Right lobe of liver (tissue), 6 donors: Measurements from ENCODE around the gene MSN. TPM values are rescaled to one million over a fixed set of nuclear protein-coding genes. Genes with fewer than 3 reads are reported as not detected.

Experiments
- ATAC-seq, 4 donors: fragments of 200-7000 bp; cut with Tn5 transposase; one replicate each; pipeline ENCODE4 v1.9.1; 2020; ENCODE audit warnings: mild to moderate bottlenecking in 4 of 4, moderate library complexity in 4 of 4
- DNase-seq, 3 donors: peaks; one replicate each; pipeline ENCODE4 v3.0.0-alpha.2; 2020
- H3K27ac ChIP-seq, 3 donors: fragments of 200-600 bp; one replicate each; pipeline ENCODE4 v1.8.0; 2022
- H3K27me3 ChIP-seq, 2 donors: fragments of 200-600 bp; one replicate each; pipeline ENCODE4 v1.8.0; 2022
- H3K36me3 ChIP-seq, 4 donors: fragments of 200-600 bp; sonication (generic) in 1 of 4; one replicate each; pipeline versions ENCODE4 v1.5.1 to v1.8.0; 2017 to 2022; ENCODE audit warnings: control low read depth in 1 of 4
- H3K4me1 ChIP-seq, 4 donors: fragments of 200-600 bp; sonication (generic) in 1 of 4; one replicate each; pipeline versions ENCODE4 v1.5.1 to v1.8.0; 2017 to 2022; ENCODE audit warnings: control low read depth in 1 of 4
- H3K4me3 ChIP-seq, 3 donors: fragments of 200-600 bp; one replicate each; pipeline ENCODE4 v1.8.0; 2022
- H3K9me3 ChIP-seq, 4 donors: fragments of 200-600 bp; sonication (generic) in 1 of 4; one replicate each; pipeline versions ENCODE4 v1.5.1 to v1.8.0; 2017 to 2022; ENCODE audit warnings: control low read depth in 1 of 4
- CTCF ChIP-seq, 4 donors: fragments of 200-600 bp in 3 of 4; fragments of 450-650 bp in 1 of 4; IDR thresholded peaks; one replicate each; pipeline versions ENCODE4 v1.5.1 to v1.8.0; 2016 to 2022; ENCODE audit warnings: antibody characterized with exemption in 4 of 4, mild to moderate bottlenecking in 2 of 4
- POLR2A ChIP-seq: fragments of 450-650 bp; IDR thresholded peaks from one replicate; pipeline ENCODE4 v1.6.1; 2017; ENCODE audit warnings: antibody characterized with exemption, mild to moderate bottlenecking
- WGBS: methylation state at CpG from one replicate; pipeline ENCODE4 v1.1.6; 2018; ENCODE audit warnings: low coverage, low lambda C conversion rate; ENCODE audit not compliant: insufficient coverage; ENCODE audit errors: missing lambda C conversion rate; 5-methylcytosine and 5-hydroxymethylcytosine counted together
- intact Hi-C, 2 donors: fragments of 100-400 bp; cut with DNase I; formaldehyde crosslinking; loops; one replicate each; pipeline versions ENCODE4 v1.11.2 to v1.14.1; 2022
- total RNA-seq, 6 experiments: library from RNA; depleted of rRNA in 2 of 6; stranded (reverse); fragments of >200 nt in 2 of 6; fragmentation: NEBNext Ultra II Directional in 3 of 6; extraction: Animal tissue kit (Norgen Biotek cat#: 25700) in 3 of 6; gene quantifications; one replicate each; pipeline versions ENCODE4 v1.1.0 to v1.2.4, GENCODE V29; 2016 to 2023
- donor health status: DM: no; HTN: yes; CAD: no.
- donor health status: DM: no; HTN: no; CAD: no.
- donor health status: DM: no; HTN: no; CAD: no.
- donor health status: DM: no; HTN: yes; CAD: no.
- donor health status: DM: no; HTN: yes; CAD: no.

MSN gene
- total RNA-seq, 6 experiments from 2014 or later = 63.6 to 150 (median 104) TPM

- Histone ChIP-seq H3K4me3 (no peak overlapping the region), H3K36me3 (peaks cover 0 to 1% (median 0%) of the 10 kb centered on the region in 4 donors), H3K27me3 (no peaks in the 10 kb centered on the region), H3K9me3 (no peaks in the 10 kb centered on the region), H3K27ac (no peak overlapping the region), H3K4me1 (no peaks in the 10 kb centered on the region)
- intact Hi-C loops = no loop called here
- TF ChIP-seq POLR2A (no peak), CTCF (IDR thresholded peaks at IDR 0.05) (no peak)
- 50% methylated on average over 6 of the region's 6 CpGs for WGBS
- DNase-seq = no peak
- no peak for ATAC-seq
Measured at GRCh38 chrX:65745427-65745826, 78.0 kb downstream of the MSN start.

GRCh38 chrX:65745992-65746391, 78.5 kb downstream of the MSN start:
- no peak overlapping the region for H3K27ac ChIP-seq
- DNase-seq (no peak), ATAC-seq (no peak)
- no peaks in the 10 kb centered on the region for H3K27me3 ChIP-seq
- no peaks in the 10 kb centered on the region for H3K36me3 ChIP-seq
- no peaks in the 10 kb centered on the region for H3K9me3 ChIP-seq
- intact Hi-C loops = no loop called here
- WGBS = 50% methylated on average over 5 of the region's 5 CpGs
- TF ChIP-seq POLR2A (no peak), CTCF (IDR thresholded peaks at IDR 0.05) (peak in 1 of 4 donors; percentile 8)
- no peaks in the 10 kb centered on the region for H3K4me1 ChIP-seq
- H3K4me3 ChIP-seq = no peak overlapping the region

- no peaks in the 10 kb centered on the region for H3K9me3 ChIP-seq
- 38% methylated on average over 5 of the region's 6 CpGs for WGBS
- no peak overlapping the region for H3K4me3 ChIP-seq
- H3K27ac ChIP-seq = no peak overlapping the region
- ATAC-seq = peak in 1 of 4 donors; percentile 21
- no peaks in the 10 kb centered on the region for H3K27me3 ChIP-seq
- DNase-seq = no peak
- TF ChIP-seq CTCF (IDR thresholded peaks at IDR 0.05) = no peak
- no peak for TF ChIP-seq POLR2A
- no peaks in the 10 kb centered on the region for H3K4me1 ChIP-seq
- intact Hi-C loops = no loop called here
- no peaks in the 10 kb centered on the region for H3K36me3 ChIP-seq
Measured at GRCh38 chrX:65750674-65751469, 83.4 kb downstream of the MSN start.

- no peak overlapping the region for H3K27ac ChIP-seq
- TF ChIP-seq CTCF (IDR thresholded peaks at IDR 0.05) = no peak
- TF ChIP-seq POLR2A = no peak
- WGBS = 56% methylated on average over 1 of the region's 2 CpGs
Measured at GRCh38 chrX:65751519-65751918, 84.1 kb downstream of the MSN start.

More at GRCh38 chrX:65751519-65751918, 84.1 kb downstream of the MSN start:
- DNase-seq (no peak), ATAC-seq (no peak)
- no peaks in the 10 kb centered on the region for H3K9me3 ChIP-seq
- intact Hi-C loops = no loop called here
- H3K27me3 ChIP-seq = no peaks in the 10 kb centered on the region
- H3K4me3 ChIP-seq = no peak overlapping the region
- H3K36me3 ChIP-seq = no peaks in the 10 kb centered on the region
- no peaks in the 10 kb centered on the region for H3K4me1 ChIP-seq
